Esophagus mucosa (tissue), 1 donor: ENCODE results near the gene SLCO1C1. TPM values are rescaled to one million over a fixed set of nuclear protein-coding genes. Genes with fewer than 3 reads are reported as not detected.

Experiments
- ATAC-seq: fragments of 200-7000 bp; cut with Tn5 transposase; one replicate; pipeline ENCODE4 v1.9.1; 2020
- total RNA-seq: library from RNA; stranded (reverse); gene quantifications from one replicate; pipeline ENCODE4 v1.2.4, GENCODE V29; 2023
- donor health status: DM: yes; HTN: yes; CAD: no.

Gene SLCO1C1
- total RNA-seq, 1 donor from 2014 or later: 0.20 TPM

GRCh38 chr12:20798554-20798953 is 103.4 kb downstream of the SLCO1C1 start:
- ATAC-seq: no peak

GRCh38 chr12:20800160-20800559 is 105.0 kb downstream of the SLCO1C1 start:
- ATAC-seq: no peak

GRCh38 chr12:20801035-20801434 is 105.9 kb downstream of the SLCO1C1 start:
- ATAC-seq: no peak

Other genes with a start within 250 kb of the SLCO1C1 start
- gene SLCO1B3, start 115.4 kb downstream of the SLCO1C1 start, total RNA-seq: 1.2 TPM